WERI-Rb-1 (cell line): ENCODE results near the gene RGS9BP.
A peak's percentile ranks its signal among the peaks of the same experiment; 100 is the strongest.
"Not testable (repeated sequence)": the region's sequence is repeated elsewhere in the genome, so short reads cannot be mapped to it uniquely, and the experiment has no call there.

Source experiments
- DNase-seq: peaks from one replicate; pipeline ENCODE4 v3.0.0-alpha.2; 2020
- H3K27ac ChIP-seq: fragments of 250-450 bp; sonication (Bioruptor Pico); 2 replicates; pipeline ENCODE4 v1.5.1; 2020; ENCODE audit warnings: mild to moderate bottlenecking, moderate library complexity
- H3K27me3 ChIP-seq: fragments of 250-450 bp; sonication (Bioruptor Pico); 2 replicates; pipeline ENCODE4 v1.5.1; 2021; ENCODE audit warnings: mild to moderate bottlenecking, low read depth, moderate library complexity; ENCODE audit not compliant: insufficient read depth, severe bottlenecking
- H3K36me3 ChIP-seq: fragments of 250-450 bp; sonication (Bioruptor Pico); 2 replicates; pipeline ENCODE4 v1.5.1; 2020; ENCODE audit warnings: mild to moderate bottlenecking, moderate library complexity
- H3K4me3 ChIP-seq: 2 replicates; pipeline ENCODE4 v1.5.1; 2011; ENCODE audit warnings: low read depth, mild to moderate bottlenecking, control low read depth, low read length
- H3K9me3 ChIP-seq: fragments of 250-450 bp; sonication (Bioruptor Pico); 2 replicates; pipeline ENCODE4 v1.5.1; 2021; ENCODE audit warnings: mild to moderate bottlenecking, moderate library complexity; ENCODE audit not compliant: severe bottlenecking
- CTCF ChIP-seq: IDR thresholded peaks from 2 replicates; pipeline ENCODE4 v1.5.1; 2011; ENCODE audit warnings: low read depth, mild to moderate bottlenecking, control low read depth, inconsistent platforms, low read length

Gene RGS9BP

GRCh38 chr19:32688311-32688710 is 12.7 kb downstream of the RGS9BP start:
- DNase-seq = no peak
- H3K9me3 ChIP-seq = no peaks in the 10 kb centered on the region
- no peak for TF ChIP-seq CTCF
- no peak overlapping the region for H3K4me3 ChIP-seq
- peaks cover 2% of the 10 kb centered on the region for H3K36me3 ChIP-seq
- H3K27me3 ChIP-seq = no peaks in the 10 kb centered on the region
- H3K27ac ChIP-seq = no peak overlapping the region

GRCh38 chr19:32691291-32691951 is 15.8 kb downstream of the RGS9BP start, which contains the start of gene NUDT19:
Gene NUDT19, plus strand, starts transcription at chr19:32691821. Its CDS starts 140 bp downstream, at chr19:32691961.
- Histone ChIP-seq H3K27ac (peak within 1 kb of the TSS; percentile 74), H3K9me3 (no peaks in the 10 kb centered on the region), H3K4me3 (peak within 1 kb of the TSS; percentile 60), H3K36me3 (peaks cover 6% of the 10 kb centered on the region), H3K27me3 (no peaks in the 10 kb centered on the region)
- DNase-seq = peak; percentile 92
- no peak for TF ChIP-seq CTCF

- Histone ChIP-seq H3K9me3 (no peaks in the 10 kb centered on the region), H3K27me3 (no peaks in the 10 kb centered on the region), H3K27ac (peak overlapping the region; percentile 74), H3K4me3 (peak overlapping the region; percentile 60), H3K36me3 (peaks cover 6% of the 10 kb centered on the region)
- DNase-seq = peak; percentile 46
- TF ChIP-seq CTCF = no peak
These were observed 16.5 kb downstream of the RGS9BP start for GRCh38 chr19:32691952-32692726.

- peak overlapping the region; percentile 74; the same call in 1 of the 2 replicates for H3K27ac ChIP-seq
- no peaks in the 10 kb centered on the region for H3K27me3 ChIP-seq
- H3K4me3 ChIP-seq = peak overlapping the region; percentile 60
- TF ChIP-seq CTCF = no peak
- H3K36me3 ChIP-seq = peaks cover 6% of the 10 kb centered on the region
- no peaks in the 10 kb centered on the region for H3K9me3 ChIP-seq
- no peak for DNase-seq
These were observed 17.0 kb downstream of the RGS9BP start for GRCh38 chr19:32692727-32693061.

- not testable (repeated sequence) for H3K27me3 ChIP-seq, H3K27ac ChIP-seq, H3K4me3 ChIP-seq, H3K36me3 ChIP-seq, H3K9me3 ChIP-seq, DNase-seq
These were observed 17.8 kb downstream of the RGS9BP start for GRCh38 chr19:32693151-32694108.

- not testable (repeated sequence) for H3K27ac ChIP-seq, DNase-seq, H3K36me3 ChIP-seq, H3K27me3 ChIP-seq, H3K4me3 ChIP-seq, H3K9me3 ChIP-seq
These were observed 18.7 kb downstream of the RGS9BP start for GRCh38 chr19:32694316-32694715.

- not testable (repeated sequence) for DNase-seq, H3K27me3 ChIP-seq, H3K27ac ChIP-seq, H3K9me3 ChIP-seq, H3K4me3 ChIP-seq
- H3K36me3 ChIP-seq = peaks cover 15% of the 10 kb centered on the region
These were observed 19.2 kb downstream of the RGS9BP start for GRCh38 chr19:32694851-32695250.

GRCh38 chr19:32695506-32695905 is 19.9 kb downstream of the RGS9BP start:
- not testable (repeated sequence) for DNase-seq, H3K9me3 ChIP-seq, H3K27me3 ChIP-seq, H3K4me3 ChIP-seq, H3K27ac ChIP-seq
- H3K36me3 ChIP-seq = peaks cover 18% of the 10 kb centered on the region

- not testable (repeated sequence) for H3K27ac ChIP-seq, DNase-seq, H3K9me3 ChIP-seq, H3K27me3 ChIP-seq, H3K4me3 ChIP-seq
- H3K36me3 ChIP-seq = peaks cover 18% of the 10 kb centered on the region
These were observed 21.1 kb downstream of the RGS9BP start for GRCh38 chr19:32696771-32697170.

- DNase-seq, H3K9me3 ChIP-seq, H3K4me3 ChIP-seq, H3K27ac ChIP-seq, H3K27me3 ChIP-seq: not testable (repeated sequence)
- H3K36me3 ChIP-seq = peaks cover 25% of the 10 kb centered on the region
These were observed 24.5 kb downstream of the RGS9BP start for GRCh38 chr19:32700129-32700528.
